ENCODE measurements around the gene VWA5A. TPM values are rescaled to one million over a fixed set of nuclear protein-coding genes. Genes with fewer than 3 reads are reported as not detected.

The VWA5A gene, protein sequence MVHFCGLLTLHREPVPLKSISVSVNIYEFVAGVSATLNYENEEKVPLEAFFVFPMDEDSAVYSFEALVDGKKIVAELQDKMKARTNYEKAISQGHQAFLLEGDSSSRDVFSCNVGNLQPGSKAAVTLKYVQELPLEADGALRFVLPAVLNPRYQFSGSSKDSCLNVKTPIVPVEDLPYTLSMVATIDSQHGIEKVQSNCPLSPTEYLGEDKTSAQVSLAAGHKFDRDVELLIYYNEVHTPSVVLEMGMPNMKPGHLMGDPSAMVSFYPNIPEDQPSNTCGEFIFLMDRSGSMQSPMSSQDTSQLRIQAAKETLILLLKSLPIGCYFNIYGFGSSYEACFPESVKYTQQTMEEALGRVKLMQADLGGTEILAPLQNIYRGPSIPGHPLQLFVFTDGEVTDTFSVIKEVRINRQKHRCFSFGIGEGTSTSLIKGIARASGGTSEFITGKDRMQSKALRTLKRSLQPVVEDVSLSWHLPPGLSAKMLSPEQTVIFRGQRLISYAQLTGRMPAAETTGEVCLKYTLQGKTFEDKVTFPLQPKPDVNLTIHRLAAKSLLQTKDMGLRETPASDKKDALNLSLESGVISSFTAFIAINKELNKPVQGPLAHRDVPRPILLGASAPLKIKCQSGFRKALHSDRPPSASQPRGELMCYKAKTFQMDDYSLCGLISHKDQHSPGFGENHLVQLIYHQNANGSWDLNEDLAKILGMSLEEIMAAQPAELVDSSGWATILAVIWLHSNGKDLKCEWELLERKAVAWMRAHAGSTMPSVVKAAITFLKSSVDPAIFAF
- 0.64 and 7.6 TPM in 2 replicates for polyA plus RNA-seq

DNA sequence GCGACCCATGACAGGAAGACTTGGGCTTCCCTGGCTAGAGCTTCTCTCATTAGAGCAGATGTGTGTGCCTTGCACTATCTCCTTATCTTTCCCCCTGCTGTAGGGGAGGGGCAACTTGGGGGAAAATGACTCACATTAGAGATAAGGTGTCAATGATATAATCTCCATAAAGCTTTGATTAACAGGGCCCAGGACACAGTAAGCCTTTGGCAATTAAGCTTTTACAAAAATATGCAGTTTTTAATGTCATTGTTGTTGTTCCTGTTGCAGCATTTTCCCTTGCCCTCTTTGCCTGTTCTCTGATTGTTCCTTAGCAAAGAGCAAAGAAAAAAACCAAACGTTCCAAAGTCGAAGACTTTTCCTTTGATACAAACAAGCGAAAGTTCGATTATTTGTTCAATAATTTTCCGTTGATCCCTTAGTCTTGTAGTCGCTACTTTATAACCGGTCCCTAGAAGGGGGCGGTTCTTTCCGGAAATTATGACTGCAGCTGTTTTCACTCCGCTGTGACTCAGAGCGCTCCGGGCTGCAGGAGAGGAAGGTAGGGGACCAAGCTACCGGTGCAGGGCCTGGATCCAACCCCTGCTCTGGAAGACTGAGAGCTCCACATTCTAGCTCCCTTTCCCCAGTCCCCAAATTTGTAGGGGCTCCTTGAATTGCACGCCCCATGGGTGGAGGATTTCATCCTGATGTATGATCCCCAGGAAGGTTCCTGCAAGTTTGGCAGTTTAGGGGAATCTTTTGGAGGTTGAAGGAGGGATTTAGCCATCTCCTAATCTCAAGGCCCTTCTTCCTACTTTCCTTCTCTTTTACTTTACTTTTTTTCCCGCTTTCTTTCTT, at the start of gene VWA5A:
Gene VWA5A, plus strand, starts transcription at position 509 of the 840 bp plus-strand sequence. CDS start 2,062 bp downstream, outside the sequence.

DNA sequence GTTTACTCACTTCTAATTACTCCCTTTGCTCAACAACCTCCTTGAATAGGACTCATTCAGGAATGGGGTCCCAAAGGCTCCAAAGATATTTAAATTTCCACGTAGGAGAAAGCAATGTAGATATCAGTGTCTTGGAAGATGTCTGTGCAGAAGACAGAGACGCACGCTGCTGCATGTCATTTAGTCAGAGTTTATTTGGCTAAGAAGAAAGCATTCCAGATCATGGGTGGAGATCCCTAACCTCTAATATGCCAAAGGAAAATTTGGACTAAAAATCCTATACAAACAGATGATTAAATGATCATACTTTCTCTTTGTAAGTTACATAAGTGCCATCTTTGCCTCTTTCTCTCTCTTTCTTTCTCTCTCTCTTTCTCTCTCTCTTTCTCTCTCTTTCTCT, 67.8 kb downstream of the VWA5A start, which contains the start of gene OR10D3:
Gene OR10D3, plus strand, starts transcription at position 278 of the 400 bp plus-strand sequence. CDS start 1,925 bp downstream, outside the sequence.

Other genes with a start within 250 kb of the VWA5A start
- gene TMEM225, start 229.8 kb upstream of the VWA5A start, polyA plus RNA-seq, result not detected in 2 replicates
- gene OR8D4, start 213.3 kb upstream of the VWA5A start, polyA plus RNA-seq, result not detected in 2 replicates
- not detected in 2 replicates for gene OR4D5, start 175.8 kb upstream of the VWA5A start, polyA plus RNA-seq
- gene OR6T1, start 171.6 kb upstream of the VWA5A start, polyA plus RNA-seq, result not detected in 2 replicates
- gene OR10S1, start 137.7 kb upstream of the VWA5A start, polyA plus RNA-seq, result not detected in 2 replicates
- gene OR10G6, start 120.3 kb upstream of the VWA5A start, polyA plus RNA-seq, result not detected in 2 replicates
- gene OR10G4, start 102.5 kb upstream of the VWA5A start, polyA plus RNA-seq, result not detected in 2 replicates
- not detected in 2 replicates for gene OR10G9, start 92.4 kb upstream of the VWA5A start, polyA plus RNA-seq
- gene OR10G8, start 88.7 kb upstream of the VWA5A start, polyA plus RNA-seq, result not detected in 2 replicates
- not detected in 2 replicates for gene OR10G7, start 74.1 kb upstream of the VWA5A start, polyA plus RNA-seq
- gene OR10D3, start 67.9 kb downstream of the VWA5A start, polyA plus RNA-seq, result not detected in 2 replicates
- gene OR8G1, start 125.6 kb downstream of the VWA5A start, polyA plus RNA-seq, result not detected in 2 replicates
- gene OR8G5, start 140.9 kb downstream of the VWA5A start, polyA plus RNA-seq, result not detected in 2 replicates
- not detected in 2 replicates for gene OR8D1, start 198.5 kb downstream of the VWA5A start, polyA plus RNA-seq
- gene OR8D2, start 204.7 kb downstream of the VWA5A start, polyA plus RNA-seq, result not detected in 2 replicates